ENCODE measurements around the gene KPNA1. TPM values are rescaled to one million over a fixed set of nuclear protein-coding genes. Genes with fewer than 3 reads are reported as not detected.

Gene KPNA1
- total RNA-seq, 2 donors from 2014 or later = 47.4 to 60.4 TPM

DNA sequence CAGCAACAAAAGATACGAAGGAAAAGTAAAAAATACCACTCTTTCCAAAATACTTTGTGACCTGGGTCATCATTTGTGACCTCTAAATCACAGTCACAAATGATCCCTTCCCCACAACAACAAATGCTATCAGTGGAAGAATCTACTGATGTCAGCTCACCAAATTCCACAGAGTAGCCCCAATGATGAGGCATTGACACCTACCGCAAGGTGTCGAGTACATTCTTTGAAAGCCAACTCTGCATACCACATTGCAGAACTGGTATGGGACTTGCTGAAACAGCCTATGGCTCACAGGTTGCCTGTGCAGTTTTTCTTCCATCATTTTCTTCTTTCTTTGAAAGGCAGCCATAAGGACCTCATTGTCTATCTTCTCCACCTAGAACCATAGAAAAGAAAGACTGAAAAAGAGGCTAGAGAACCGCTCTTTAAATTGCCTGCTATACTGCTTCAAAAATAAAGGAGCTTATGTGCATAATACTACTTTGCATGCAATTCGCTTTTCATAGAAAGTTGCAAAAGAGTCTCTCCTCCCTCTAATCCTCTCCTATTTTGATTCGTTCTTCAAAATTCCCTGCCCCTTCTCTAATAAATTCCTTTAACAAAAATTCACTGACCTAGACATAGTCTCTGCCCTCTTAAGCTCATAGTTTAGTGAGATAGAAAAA is 21.4 kb upstream of the KPNA1 start:
- intact Hi-C loops (cut with DNase I) = no loop called here
- H3K9me3 ChIP-seq = no peaks in the 10 kb centered on the region
- H3K27me3 ChIP-seq = no peaks in the 10 kb centered on the region
- H3K4me1 ChIP-seq = no peaks in the 10 kb centered on the region
- H3K9ac ChIP-seq (ENCODE audit: low read depth in 2 of 2, low read length in 2 of 2) = no peak overlapping the region
- TF ChIP-seq, protein P1, sequence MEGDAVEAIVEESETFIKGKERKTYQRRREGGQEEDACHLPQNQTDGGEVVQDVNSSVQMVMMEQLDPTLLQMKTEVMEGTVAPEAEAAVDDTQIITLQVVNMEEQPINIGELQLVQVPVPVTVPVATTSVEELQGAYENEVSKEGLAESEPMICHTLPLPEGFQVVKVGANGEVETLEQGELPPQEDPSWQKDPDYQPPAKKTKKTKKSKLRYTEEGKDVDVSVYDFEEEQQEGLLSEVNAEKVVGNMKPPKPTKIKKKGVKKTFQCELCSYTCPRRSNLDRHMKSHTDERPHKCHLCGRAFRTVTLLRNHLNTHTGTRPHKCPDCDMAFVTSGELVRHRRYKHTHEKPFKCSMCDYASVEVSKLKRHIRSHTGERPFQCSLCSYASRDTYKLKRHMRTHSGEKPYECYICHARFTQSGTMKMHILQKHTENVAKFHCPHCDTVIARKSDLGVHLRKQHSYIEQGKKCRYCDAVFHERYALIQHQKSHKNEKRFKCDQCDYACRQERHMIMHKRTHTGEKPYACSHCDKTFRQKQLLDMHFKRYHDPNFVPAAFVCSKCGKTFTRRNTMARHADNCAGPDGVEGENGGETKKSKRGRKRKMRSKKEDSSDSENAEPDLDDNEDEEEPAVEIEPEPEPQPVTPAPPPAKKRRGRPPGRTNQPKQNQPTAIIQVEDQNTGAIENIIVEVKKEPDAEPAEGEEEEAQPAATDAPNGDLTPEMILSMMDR (IDR thresholded peaks at IDR 0.05) = no peak
- H3K36me3 ChIP-seq = peaks cover 11% of the 10 kb centered on the region
- DNase-seq = no peak
- H3K4me3 ChIP-seq = no peak overlapping the region
- no peak overlapping the region for H3K27ac ChIP-seq

DNA sequence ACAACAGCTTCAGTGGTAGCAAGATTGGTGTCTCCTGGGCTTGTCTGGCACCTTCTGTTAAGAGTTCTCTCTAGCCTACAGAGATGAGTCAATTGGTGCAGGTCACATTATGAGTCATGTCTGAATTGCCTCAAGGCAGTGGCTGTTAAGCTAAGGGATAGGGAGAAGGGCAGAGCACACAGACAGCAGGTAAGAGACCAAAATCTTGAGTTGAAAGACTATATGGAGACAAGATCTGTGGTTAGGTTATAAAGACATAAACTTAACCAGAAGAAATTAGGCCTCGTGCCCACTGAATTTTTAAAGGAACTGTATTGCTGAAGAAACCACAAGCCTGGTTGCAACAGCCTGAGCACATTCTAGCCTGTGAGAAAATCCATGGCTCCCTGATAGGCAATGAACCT is 19.2 kb upstream of the KPNA1 start:
- H3K4me1 ChIP-seq = no peaks in the 10 kb centered on the region
- DNase-seq = no peak
- intact Hi-C loops (cut with DNase I) = no loop called here
- TF ChIP-seq, protein P1 (IDR thresholded peaks at IDR 0.05) = no peak
- H3K4me3 ChIP-seq = no peak overlapping the region
- no peak overlapping the region for H3K27ac ChIP-seq
- no peaks in the 10 kb centered on the region for H3K27me3 ChIP-seq
- H3K9ac ChIP-seq (ENCODE audit: low read depth in 2 of 2, low read length in 2 of 2) = no peak overlapping the region
- H3K9me3 ChIP-seq = no peaks in the 10 kb centered on the region
- peaks cover 11% of the 10 kb centered on the region for H3K36me3 ChIP-seq

DNA sequence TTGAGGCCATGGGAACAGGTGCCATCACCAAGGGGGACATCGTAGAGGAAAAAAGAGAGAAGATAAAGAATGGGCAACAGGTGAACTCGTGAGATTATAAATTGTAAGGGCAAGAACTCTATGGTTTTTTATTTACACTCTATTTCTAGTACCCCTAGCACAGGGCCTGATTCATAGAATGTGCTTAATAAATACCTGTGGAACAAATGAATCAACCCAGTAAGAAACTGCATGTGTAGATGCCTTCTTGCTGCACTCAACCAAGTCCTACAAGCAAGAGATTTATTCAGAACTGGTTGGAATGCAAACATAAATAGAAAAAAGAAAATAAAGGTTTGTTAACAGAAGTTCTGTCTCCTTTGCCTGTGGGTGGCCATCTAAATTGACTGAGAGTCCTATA is 18.7 kb upstream of the KPNA1 start:
- no peak overlapping the region for H3K9ac ChIP-seq (ENCODE audit: low read depth in 2 of 2, low read length in 2 of 2)
- H3K4me3 ChIP-seq = no peak overlapping the region
- no peak for DNase-seq
- intact Hi-C loops (cut with DNase I) = no loop called here
- no peaks in the 10 kb centered on the region for H3K9me3 ChIP-seq
- TF ChIP-seq, protein P1 (IDR thresholded peaks at IDR 0.05) = no peak
- no peak overlapping the region for H3K27ac ChIP-seq
- H3K4me1 ChIP-seq = no peaks in the 10 kb centered on the region
- H3K36me3 ChIP-seq = peaks cover 11% of the 10 kb centered on the region
- no peaks in the 10 kb centered on the region for H3K27me3 ChIP-seq

DNA sequence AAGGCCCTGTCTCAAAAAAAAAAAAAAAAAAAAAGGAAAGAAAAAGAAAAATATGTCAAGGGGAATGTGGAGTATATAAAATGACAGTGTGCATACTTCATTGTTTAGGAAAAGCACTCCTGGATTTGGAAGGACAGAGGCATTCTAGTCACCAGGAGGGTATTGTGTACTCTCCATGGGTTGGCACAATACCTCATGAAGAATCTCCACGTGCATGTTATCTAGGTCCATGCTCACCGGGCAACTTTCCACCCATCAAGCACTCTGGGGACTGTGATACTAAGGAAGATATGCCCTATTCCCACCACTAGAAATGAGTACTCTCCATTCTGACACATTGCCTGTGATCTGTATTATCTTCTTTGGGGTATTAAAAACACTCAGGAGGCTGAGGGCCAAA is 15.4 kb upstream of the KPNA1 start:
- intact Hi-C loops (cut with DNase I) = no loop called here
- TF ChIP-seq, protein P1 (IDR thresholded peaks at IDR 0.05) = no peak
- Histone ChIP-seq H3K27ac (no peak overlapping the region), H3K36me3 (peaks cover 6% of the 10 kb centered on the region), H3K4me3 (no peak overlapping the region), H3K27me3 (no peaks in the 10 kb centered on the region), H3K9me3 (no peaks in the 10 kb centered on the region), H3K4me1 (no peaks in the 10 kb centered on the region), H3K9ac (ENCODE audit: low read depth in 2 of 2, low read length in 2 of 2) (no peak overlapping the region)
- DNase-seq = no peak

DNA sequence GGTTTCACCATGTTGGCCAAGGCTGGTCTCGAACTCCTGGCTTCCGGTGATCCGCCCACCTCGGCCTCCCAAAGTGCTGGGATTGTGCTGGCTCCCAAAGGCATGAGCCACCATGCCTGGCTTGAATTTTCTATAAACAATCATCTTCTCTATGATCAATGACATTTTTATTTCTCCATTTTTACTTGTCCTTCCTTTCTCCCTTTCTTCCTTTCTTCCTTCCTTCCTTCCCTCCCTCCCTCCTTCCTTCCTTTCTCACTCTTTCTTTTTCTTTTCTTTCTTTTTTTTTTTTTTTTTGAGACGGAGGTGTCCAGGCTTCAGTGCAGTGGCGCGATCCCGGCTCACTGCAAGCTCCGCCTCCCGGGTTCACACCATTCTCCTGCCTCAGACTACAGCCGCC is 8.6 kb upstream of the KPNA1 start:
- H3K4me1 ChIP-seq = no peaks in the 10 kb centered on the region
- no peaks in the 10 kb centered on the region for H3K36me3 ChIP-seq
- no peaks in the 10 kb centered on the region for H3K9me3 ChIP-seq
- no peak overlapping the region for H3K9ac ChIP-seq (ENCODE audit: low read depth in 2 of 2, low read length in 2 of 2)
- TF ChIP-seq, protein P1 (IDR thresholded peaks at IDR 0.05) = no peak
- no peak for DNase-seq
- intact Hi-C loops (cut with DNase I) = no loop called here
- H3K27me3 ChIP-seq = no peaks in the 10 kb centered on the region
- no peak overlapping the region for H3K4me3 ChIP-seq
- H3K27ac ChIP-seq = no peak overlapping the region
